Endothelial cell of umbilical vein (primary cell): ENCODE data around the gene NDUFA7. TPM values are rescaled to one million over a fixed set of nuclear protein-coding genes. Genes with fewer than 3 reads are reported as not detected.

ENCODE experiments used
- BruUV-seq: library from RNA; stranded (reverse); fragments of 400-500 nt; replicated peaks from 2 replicates; lab custom pipeline; 2021; lab: Mats Ljungman, UMichigan
- CTCF ChIA-PET: fragments of 300-600, 350-600 bp; sonication (Branson Sonifier 250); formaldehyde crosslinking; loops from one replicate; lab custom pipeline; 2021; ENCODE audit warnings: antibody characterized with exemption, inconsistent platforms; lab: Charles Lee
- POLR2A ChIA-PET: fragments of 300-600, 350-600 bp; sonication (Branson Sonifier 250); formaldehyde crosslinking; loops from one replicate; lab custom pipeline; 2021; ENCODE audit warnings: antibody characterized with exemption, inconsistent platforms; lab: Charles Lee
- DNase-seq: peaks from one replicate; pipeline ENCODE4 v3.0.0-alpha.2; 2011; ENCODE audit warnings: low read depth, low spot score
- FAIRE-seq: peaks from 2 replicates; lab custom pipeline; 2011; peaks lifted over from hg19 to GRCh38; lab: Jason Lieb, UNC
- H2AFZ ChIP-seq: 2 replicates; pipeline ENCODE4 v1.6.0; 2012; ENCODE audit warnings: low read depth, low read length, control low read depth, inconsistent platforms
- H3K27ac ChIP-seq: 2 replicates; pipeline ENCODE4 v1.5.1; 2011; ENCODE audit warnings: low read depth, mild to moderate bottlenecking, control low read depth, low read length, moderate library complexity; ENCODE audit not compliant: insufficient read depth
- H3K27me3 ChIP-seq, 2 experiments: 2 replicates each; pipeline versions ENCODE4 v1.6.0 to v1.6.1; 2011; ENCODE audit warnings: low read length in 2 of 2, mixed read lengths in 1 of 2; ENCODE audit not compliant: control insufficient read depth in 2 of 2, insufficient read depth in 2 of 2
- H3K36me3 ChIP-seq, 2 experiments: 2 replicates in 1 of 2; 3 replicates in 1 of 2; pipeline ENCODE4 v1.5.1; 2011; ENCODE audit warnings: low read length in 2 of 2, mild to moderate bottlenecking in 1 of 2, moderate library complexity in 1 of 2; ENCODE audit not compliant: control insufficient read depth in 2 of 2, insufficient read depth in 2 of 2; ENCODE audit errors: extremely low read depth in 1 of 2
- H3K4me1 ChIP-seq: 3 replicates; pipeline ENCODE4 v1.5.1; 2011; ENCODE audit warnings: mild to moderate bottlenecking, low read length; ENCODE audit not compliant: control insufficient read depth, insufficient read depth; ENCODE audit errors: extremely low read depth
- H3K4me2 ChIP-seq: 2 replicates; pipeline ENCODE4 v1.6.1; 2011; ENCODE audit warnings: low read length, control low read depth, mixed read lengths; ENCODE audit not compliant: insufficient read depth
- H3K4me3 ChIP-seq, 3 experiments: fragments of 200-600 bp in 1 of 3; sonication (generic), shearing (Covaris generic) in 1 of 3; replicated peaks in 1 of 3; 2 replicates each; pipeline ENCODE4 v1.5.1; 2011 to 2016; ENCODE audit warnings: control low read depth in 3 of 3, low read length in 3 of 3, mild to moderate bottlenecking in 2 of 3, inconsistent platforms in 1 of 3, low read depth in 1 of 3, moderate library complexity in 1 of 3; ENCODE audit not compliant: insufficient read depth in 1 of 3
- H3K79me2 ChIP-seq: 2 replicates; pipeline ENCODE4 v1.6.0; 2012; ENCODE audit warnings: low read length, inconsistent platforms; ENCODE audit not compliant: control insufficient read depth, insufficient read depth
- H3K9ac ChIP-seq: replicated peaks from 2 replicates; pipeline ENCODE3; 2011; ENCODE audit warnings: low read length, control low read depth; ENCODE audit not compliant: insufficient read depth; ENCODE audit errors: extremely low read depth
- H3K9me1 ChIP-seq: replicated peaks from 3 replicates; pipeline ENCODE4 v1.6.0; 2011; ENCODE audit warnings: mild to moderate bottlenecking, low read length; ENCODE audit not compliant: control insufficient read depth, insufficient read depth; ENCODE audit errors: extremely low read depth
- H3K9me3 ChIP-seq: replicated peaks from 2 replicates; pipeline ENCODE4 v1.5.1; 2012; ENCODE audit warnings: low read length, inconsistent platforms; ENCODE audit not compliant: control insufficient read depth, insufficient read depth
- H4K20me1 ChIP-seq: replicated peaks from 2 replicates; pipeline ENCODE3; 2011; ENCODE audit warnings: mild to moderate bottlenecking, low read length; ENCODE audit not compliant: control insufficient read depth, insufficient read depth; ENCODE audit errors: extremely low read depth
- CTCF ChIP-seq, 2 donors: IDR thresholded peaks; 1 replicate in 1 of 2; 2 replicates in 1 of 2; pipeline ENCODE4 v1.5.1; 2011; ENCODE audit warnings: low read length in 2 of 2, mild to moderate bottlenecking in 2 of 2, moderate library complexity in 2 of 2, control low read depth in 1 of 2, inconsistent platforms in 1 of 2, low read depth in 1 of 2; ENCODE audit not compliant: insufficient read depth in 1 of 2; ENCODE audit errors: extremely low read depth in 1 of 2
- EZH2 ChIP-seq: IDR thresholded peaks from 2 replicates; pipeline ENCODE4 v1.6.1; 2012; ENCODE audit warnings: borderline replicate concordance, low read depth, mild to moderate bottlenecking, moderate library complexity, low read length, inconsistent platforms; ENCODE audit not compliant: severe bottlenecking
- FOS ChIP-seq: IDR thresholded peaks from 2 replicates; pipeline ENCODE4 v1.6.1; 2011; ENCODE audit warnings: mild to moderate bottlenecking, low read length, moderate library complexity, borderline replicate concordance; ENCODE audit not compliant: insufficient read depth
- GATA2 ChIP-seq: IDR thresholded peaks from 2 replicates; pipeline ENCODE4 v1.7.0; 2011; ENCODE audit warnings: low read depth, mild to moderate bottlenecking, moderate library complexity, mixed read lengths, low read length; ENCODE audit not compliant: insufficient read length, insufficient read depth
- JUN ChIP-seq: IDR thresholded peaks from 2 replicates; pipeline ENCODE4 v1.6.1; 2011; ENCODE audit warnings: borderline replicate concordance, low read depth; ENCODE audit not compliant: insufficient read length, insufficient read depth
- MAX ChIP-seq: IDR thresholded peaks from 2 replicates; pipeline ENCODE4 v1.6.1; 2011; ENCODE audit not compliant: insufficient read depth, insufficient read length
- MYC ChIP-seq: IDR thresholded peaks from one replicate; pipeline ENCODE4 v1.6.1; 2011; ENCODE audit warnings: mild to moderate bottlenecking, low read depth, low read length
- POLR2A ChIP-seq: IDR thresholded peaks from 2 replicates; pipeline ENCODE4 v1.6.1; 2012; ENCODE audit warnings: low read depth, mild to moderate bottlenecking, control low read depth, low read length
- POLR2AphosphoS5 ChIP-seq: IDR thresholded peaks from 2 replicates; pipeline ENCODE4 v1.6.1; 2012; ENCODE audit warnings: low read depth, mild to moderate bottlenecking, control low read depth, low read length, moderate library complexity; ENCODE audit not compliant: insufficient read depth
- dilution Hi-C: fragments of 300-500 bp; cut with MboI; formaldehyde crosslinking; loops from one replicate; pipeline ENCODE4 v1.15.0; 2019; ENCODE audit warnings: low sequenced_read_pairs; ENCODE audit not compliant: extremely low pct_ligation_motif_present
- intact Hi-C: fragments of 100-400 bp; cut with micrococcal nuclease; formaldehyde crosslinking; loops from one replicate; pipeline ENCODE4 v1.10.0; 2022
- polyA plus RNA-seq, 4 experiments: library from polyadenylated mRNA; depleted of rRNA in 3 of 4; stranded (reverse) in 3 of 4; unstranded in 1 of 4; fragments of >200 nt; gene quantifications; 2 replicates each; pipeline versions ENCODE4 v1.2.1 to v1.2.3, GENCODE V29; 2011 to 2012; ENCODE audit warnings: missing spikeins in 1 of 4
- total RNA-seq: library from RNA; stranded (reverse); gene quantifications from 2 replicates; pipeline ENCODE4 v1.2.3, GENCODE V29; 2021

The NDUFA7 gene
- total and polyA plus RNA-seq, 2 donors (not counting 3 experiments of a cell fraction or from before 2014, with no cell fraction given) = 60.2 to 169 TPM

- Histone ChIP-seq H4K20me1 (no peaks in the 10 kb centered on the region), H3K27me3 (no peaks in the 10 kb centered on the region), H3K4me1 (peaks cover 20% of the 10 kb centered on the region), H2AFZ (no peak overlapping the region), H3K9me1 (no peaks in the 10 kb centered on the region), H3K27ac (no peak overlapping the region), H3K4me3 (no peak overlapping the region), H3K36me3 (peaks cover 3 to 9% of the 10 kb centered on the region in 2 experiments), H3K9ac (no peak overlapping the region), H3K79me2 (no peaks in the 10 kb centered on the region), H3K4me2 (no peak overlapping the region), H3K9me3 (no peaks in the 10 kb centered on the region)
- BruUV-seq = no TSS peak
- intact Hi-C loops (no loop called here), dilution Hi-C loops (no loop called here)
- TF ChIP-seq CTCF (IDR thresholded peaks at IDR 0.05; ENCODE audit: extremely low read depth in 1 of 2, insufficient read depth in 1 of 2, low read depth in 1 of 2, low read length in 2 of 2) = no peak
- TF ChIP-seq EZH2 = no peak
- TF ChIP-seq POLR2AphosphoS5 = no peak
- TF ChIP-seq MYC = no peak
- no peak for TF ChIP-seq POLR2A
- no peak for TF ChIP-seq FOS
- TF ChIP-seq MAX = no peak
- no peak for TF ChIP-seq JUN
- no peak for TF ChIP-seq GATA2
- ChIA-PET POLR2A (interaction anchor here (1.0 kb wide), 1 partner anchor 13 kb away, joined by 3 read pairs; no protein-coding TSS in a partner anchor), CTCF (interaction anchor here (1.4 kb wide), 1 partner anchor 13 kb away, joined by 7 read pairs; no protein-coding TSS in a partner anchor)
- DNase-seq = peak; percentile 50
- FAIRE-seq = no peak
Observed at GRCh38 chr19:8336660-8337059, 15.5 kb upstream of the NDUFA7 start.
